ENCODE results near the gene VPS37B. TPM values are rescaled to one million over a fixed set of nuclear protein-coding genes. Genes with fewer than 3 reads are reported as not detected.

VPS37B gene
- total RNA-seq, 1 experiment from 2014 or later = 24.0 TPM

GRCh38 chr12:122865268-122866231 is 30.4 kb downstream of the VPS37B start:
- Mint-ChIP-seq H3K27me3 (ENCODE audit: insufficient read depth, unreplicated experiment) (no peaks in the 10 kb centered on the region), H3K9me3 (ENCODE audit: unreplicated experiment) (no peaks in the 10 kb centered on the region), H3K4me1 (ENCODE audit: low read depth, unreplicated experiment) (no peaks in the 10 kb centered on the region), H3K4me3 (ENCODE audit: unreplicated experiment) (no peak overlapping the region), H3K36me3 (ENCODE audit: insufficient read depth, unreplicated experiment) (peaks cover 55% of the 10 kb centered on the region), H3K27ac (ENCODE audit: unreplicated experiment) (no peak overlapping the region)
- DNase-seq = peak; percentile 51 to 54
- no peak overlapping the region for H3K4me3 ChIP-seq (ENCODE audit: low read depth, low read length)
- no TSS peak for BruUV-seq (replicated peaks)
- peaks cover 2% of the 10 kb centered on the region; the same call in 1 of the 2 replicates for H3K36me3 ChIP-seq (ENCODE audit: control insufficient read depth, insufficient read depth, low read length)
- intact Hi-C loops (cut with micrococcal nuclease; ENCODE audit: unreplicated experiment) = loop anchor here (10.0 kb wide), 1 partner anchor 231 kb away; no protein-coding TSS in a partner anchor
- no peaks in the 10 kb centered on the region for H3K9me3 ChIP-seq
- ChIA-PET CTCF (interaction anchor here (1.0 kb wide), 1 partner anchor 72 kb away, joined by 3 read pairs; no protein-coding TSS in a partner anchor), POLR2A (no interaction called here)
- 0 out of 2 replicates have a peak, but pooled peaks cover 3% of the 10 kb centered on the region for H3K4me1 ChIP-seq
- no peaks in the 10 kb centered on the region for H3K27me3 ChIP-seq (replicated peaks; ENCODE audit: control insufficient read depth, insufficient read depth, low read length)
- TF ChIP-seq CTCF (IDR thresholded peaks at IDR 0.05; ENCODE audit: insufficient read depth in 1 of 2, low read depth in 1 of 2, low read length in 1 of 2, severe bottlenecking in 1 of 2, unreplicated experiment in 1 of 2) = peak; percentile 30 to 61

GRCh38 chr12:122864894-122865253 is 31.1 kb downstream of the VPS37B start:
- ChIA-PET CTCF (interaction anchor here (1.0 kb wide), 1 partner anchor 71 kb away, joined by 3 read pairs; no protein-coding TSS in a partner anchor), POLR2A (no interaction called here)
- no peaks in the 10 kb centered on the region for H3K4me1 Mint-ChIP-seq (ENCODE audit: low read depth, unreplicated experiment)
- no peak overlapping the region for H3K27ac Mint-ChIP-seq (ENCODE audit: unreplicated experiment)
- H3K4me1 ChIP-seq = 0 out of 2 replicates have a peak, but pooled peaks cover 3% of the 10 kb centered on the region
- DNase-seq = no peak
- peaks cover 48% of the 10 kb centered on the region for H3K36me3 Mint-ChIP-seq (ENCODE audit: insufficient read depth, unreplicated experiment)
- intact Hi-C loops (cut with micrococcal nuclease; ENCODE audit: unreplicated experiment) = loop anchor here (10.0 kb wide), 1 partner anchor 230 kb away; no protein-coding TSS in a partner anchor
- H3K9me3 Mint-ChIP-seq (ENCODE audit: unreplicated experiment) = no peaks in the 10 kb centered on the region
- no peaks in the 10 kb centered on the region for H3K9me3 ChIP-seq
- TF ChIP-seq CTCF (IDR thresholded peaks at IDR 0.05; ENCODE audit: insufficient read depth in 1 of 2, low read depth in 1 of 2, low read length in 1 of 2, severe bottlenecking in 1 of 2, unreplicated experiment in 1 of 2) = no peak
- H3K27me3 Mint-ChIP-seq (ENCODE audit: insufficient read depth, unreplicated experiment) = no peaks in the 10 kb centered on the region
- H3K27me3 ChIP-seq (replicated peaks; ENCODE audit: control insufficient read depth, insufficient read depth, low read length) = no peaks in the 10 kb centered on the region
- H3K4me3 ChIP-seq (ENCODE audit: low read depth, low read length) = no peak overlapping the region
- no TSS peak for BruUV-seq (replicated peaks)
- no peaks in the 10 kb centered on the region for H3K36me3 ChIP-seq (ENCODE audit: control insufficient read depth, insufficient read depth, low read length)
- H3K4me3 Mint-ChIP-seq (ENCODE audit: unreplicated experiment) = no peak overlapping the region

GRCh38 chr12:122862872-122863701 is 32.8 kb downstream of the VPS37B start:
- Histone ChIP-seq H3K27me3 (replicated peaks; ENCODE audit: control insufficient read depth, insufficient read depth, low read length) (no peaks in the 10 kb centered on the region), H3K4me3 (ENCODE audit: low read depth, low read length) (no peak overlapping the region), H3K9me3 (no peaks in the 10 kb centered on the region), H3K36me3 (ENCODE audit: control insufficient read depth, insufficient read depth, low read length) (no peaks in the 10 kb centered on the region), H3K4me1 (0 out of 2 replicates have a peak, but pooled peaks cover 3% of the 10 kb centered on the region)
- Mint-ChIP-seq H3K4me3 (ENCODE audit: unreplicated experiment) (no peak overlapping the region), H3K27me3 (ENCODE audit: insufficient read depth, unreplicated experiment) (no peaks in the 10 kb centered on the region), H3K36me3 (ENCODE audit: insufficient read depth, unreplicated experiment) (peaks cover 36% of the 10 kb centered on the region), H3K4me1 (ENCODE audit: low read depth, unreplicated experiment) (no peaks in the 10 kb centered on the region), H3K9me3 (ENCODE audit: unreplicated experiment) (no peaks in the 10 kb centered on the region), H3K27ac (ENCODE audit: unreplicated experiment) (no peak overlapping the region)
- ChIA-PET POLR2A (no interaction called here), CTCF (interaction anchor here (0.6 kb wide), 1 partner anchor 14 kb away, joined by 3 read pairs; no protein-coding TSS in a partner anchor)
- intact Hi-C loops (cut with micrococcal nuclease; ENCODE audit: unreplicated experiment) = loop anchor here (10.0 kb wide), 1 partner anchor 228 kb away; no protein-coding TSS in a partner anchor
- DNase-seq = peak; percentile 30 to 54
- BruUV-seq (replicated peaks) = no TSS peak
- no peak for TF ChIP-seq CTCF (IDR thresholded peaks at IDR 0.05; ENCODE audit: insufficient read depth in 1 of 2, low read depth in 1 of 2, low read length in 1 of 2, severe bottlenecking in 1 of 2, unreplicated experiment in 1 of 2)
